ENCODE results near the gene MTM1.

Gene MTM1

DNA sequence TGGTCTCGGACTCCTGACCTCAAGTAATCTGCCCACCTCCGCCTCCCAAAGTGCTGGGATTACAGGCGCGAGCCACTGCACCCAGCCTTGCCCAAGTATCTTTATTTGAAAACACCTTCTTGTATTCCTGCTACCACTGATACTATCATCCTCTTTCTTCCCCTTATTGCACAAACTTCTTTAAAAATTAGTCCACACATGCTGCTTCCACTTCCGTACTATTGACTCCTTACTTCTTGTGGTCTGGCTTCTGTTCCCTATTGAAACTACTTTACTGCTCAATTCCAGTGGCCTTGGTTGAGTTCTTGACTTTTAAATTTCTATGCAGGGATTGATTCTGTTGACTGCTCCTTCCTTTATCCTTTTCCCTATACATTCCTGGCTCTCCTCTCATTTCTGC lies 38.8 kb downstream of the MTM1 start:
- Histone ChIP-seq H3K4me1 (ENCODE audit: control insufficient read depth, insufficient read depth, low read length) (no peaks in the 10 kb centered on the region; the same call in 1 of the 2 replicates), H3K27ac (ENCODE audit: extremely low read depth, low read depth, low read length) (no peak overlapping the region), H3K4me3 (ENCODE audit: low read depth, low read length) (no peak overlapping the region), H3K9me3 (ENCODE audit: control insufficient read depth, insufficient read depth, low read depth, low read length) (no peaks in the 10 kb centered on the region), H3K36me3 (ENCODE audit: control insufficient read depth in 2 of 2, insufficient read depth in 1 of 2, low read length in 2 of 2) (no peaks in the 10 kb centered on the region)
- POLR2A ChIA-PET: no interaction called here
- CTCF ChIA-PET: no interaction called here
- no peak for TF ChIP-seq HOXD13 (CRISPR knock-in tag; IDR thresholded peaks at IDR 0.05; ENCODE audit: borderline replicate concordance)
- TF ChIP-seq, protein P1, sequence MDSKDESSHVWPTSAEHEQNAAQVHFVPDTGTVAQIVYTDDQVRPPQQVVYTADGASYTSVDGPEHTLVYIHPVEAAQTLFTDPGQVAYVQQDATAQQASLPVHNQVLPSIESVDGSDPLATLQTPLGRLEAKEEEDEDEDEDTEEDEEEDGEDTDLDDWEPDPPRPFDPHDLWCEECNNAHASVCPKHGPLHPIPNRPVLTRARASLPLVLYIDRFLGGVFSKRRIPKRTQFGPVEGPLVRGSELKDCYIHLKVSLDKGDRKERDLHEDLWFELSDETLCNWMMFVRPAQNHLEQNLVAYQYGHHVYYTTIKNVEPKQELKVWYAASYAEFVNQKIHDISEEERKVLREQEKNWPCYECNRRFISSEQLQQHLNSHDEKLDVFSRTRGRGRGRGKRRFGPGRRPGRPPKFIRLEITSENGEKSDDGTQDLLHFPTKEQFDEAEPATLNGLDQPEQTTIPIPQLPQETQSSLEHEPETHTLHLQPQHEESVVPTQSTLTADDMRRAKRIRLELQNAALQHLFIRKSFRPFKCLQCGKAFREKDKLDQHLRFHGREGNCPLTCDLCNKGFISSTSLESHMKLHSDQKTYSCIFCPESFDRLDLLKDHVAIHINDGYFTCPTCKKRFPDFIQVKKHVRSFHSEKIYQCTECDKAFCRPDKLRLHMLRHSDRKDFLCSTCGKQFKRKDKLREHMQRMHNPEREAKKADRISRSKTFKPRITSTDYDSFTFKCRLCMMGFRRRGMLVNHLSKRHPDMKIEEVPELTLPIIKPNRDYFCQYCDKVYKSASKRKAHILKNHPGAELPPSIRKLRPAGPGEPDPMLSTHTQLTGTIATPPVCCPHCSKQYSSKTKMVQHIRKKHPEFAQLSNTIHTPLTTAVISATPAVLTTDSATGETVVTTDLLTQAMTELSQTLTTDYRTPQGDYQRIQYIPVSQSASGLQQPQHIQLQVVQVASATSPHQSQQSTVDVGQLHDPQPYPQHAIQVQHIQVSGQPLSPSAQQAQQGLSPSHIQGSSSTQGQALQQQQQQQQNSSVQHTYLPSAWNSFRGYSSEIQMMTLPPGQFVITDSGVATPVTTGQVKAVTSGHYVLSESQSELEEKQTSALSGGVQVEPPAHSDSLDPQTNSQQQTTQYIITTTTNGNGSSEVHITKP (tag by site-specific recombination; IDR thresholded peaks at IDR 0.05): no peak
- TF ChIP-seq ZNF121 (tag by site-specific recombination; IDR thresholded peaks at IDR 0.05): no peak
- no peak for TF ChIP-seq ZNF626 (tag by site-specific recombination; IDR thresholded peaks at IDR 0.05)
- TF ChIP-seq, protein P2, sequence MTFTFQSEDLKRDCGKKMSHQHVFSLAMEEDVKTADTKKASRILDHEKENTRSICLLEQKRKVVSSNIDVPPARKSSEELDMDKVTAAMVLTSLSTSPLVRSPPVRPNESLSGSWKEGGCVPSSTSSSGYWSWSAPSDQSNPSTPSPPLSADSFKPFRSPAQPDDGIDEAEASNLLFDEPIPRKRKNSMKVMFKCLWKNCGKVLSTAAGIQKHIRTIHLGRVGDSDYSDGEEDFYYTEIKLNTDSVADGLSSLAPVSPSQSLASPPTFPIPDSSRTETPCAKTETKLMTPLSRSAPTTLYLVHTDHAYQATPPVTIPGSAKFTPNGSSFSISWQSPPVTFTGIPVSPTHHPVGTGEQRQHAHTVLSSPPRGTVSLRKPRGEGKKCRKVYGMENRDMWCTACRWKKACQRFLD (tag by site-specific recombination; IDR thresholded peaks at IDR 0.05): no peak
- no peak for TF ChIP-seq ZBTB48 (tag by site-specific recombination; IDR thresholded peaks at IDR 0.05)
- no peak for TF ChIP-seq ZNF830 (tag by site-specific recombination; IDR thresholded peaks at IDR 0.05; ENCODE audit: low read depth)
- TF ChIP-seq ZNF549 (tag by site-specific recombination; IDR thresholded peaks at IDR 0.05): no peak
- TF ChIP-seq ZNF521 (tag by site-specific recombination; IDR thresholded peaks at IDR 0.05): no peak
- TF ChIP-seq, protein P3, sequence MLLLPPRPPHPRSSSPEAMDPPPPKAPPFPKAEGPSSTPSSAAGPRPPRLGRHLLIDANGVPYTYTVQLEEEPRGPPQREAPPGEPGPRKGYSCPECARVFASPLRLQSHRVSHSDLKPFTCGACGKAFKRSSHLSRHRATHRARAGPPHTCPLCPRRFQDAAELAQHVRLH (tag by site-specific recombination; IDR thresholded peaks at IDR 0.05): no peak
- TF ChIP-seq, protein P4, sequence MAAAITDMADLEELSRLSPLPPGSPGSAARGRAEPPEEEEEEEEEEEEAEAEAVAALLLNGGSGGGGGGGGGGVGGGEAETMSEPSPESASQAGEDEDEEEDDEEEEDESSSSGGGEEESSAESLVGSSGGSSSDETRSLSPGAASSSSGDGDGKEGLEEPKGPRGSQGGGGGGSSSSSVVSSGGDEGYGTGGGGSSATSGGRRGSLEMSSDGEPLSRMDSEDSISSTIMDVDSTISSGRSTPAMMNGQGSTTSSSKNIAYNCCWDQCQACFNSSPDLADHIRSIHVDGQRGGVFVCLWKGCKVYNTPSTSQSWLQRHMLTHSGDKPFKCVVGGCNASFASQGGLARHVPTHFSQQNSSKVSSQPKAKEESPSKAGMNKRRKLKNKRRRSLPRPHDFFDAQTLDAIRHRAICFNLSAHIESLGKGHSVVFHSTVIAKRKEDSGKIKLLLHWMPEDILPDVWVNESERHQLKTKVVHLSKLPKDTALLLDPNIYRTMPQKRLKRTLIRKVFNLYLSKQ (tag by site-specific recombination; IDR thresholded peaks at IDR 0.05; ENCODE audit: borderline replicate concordance): no peak
- no peak for TF ChIP-seq ZSCAN16 (tag by site-specific recombination; IDR thresholded peaks at IDR 0.05)
- TF ChIP-seq, protein P5, sequence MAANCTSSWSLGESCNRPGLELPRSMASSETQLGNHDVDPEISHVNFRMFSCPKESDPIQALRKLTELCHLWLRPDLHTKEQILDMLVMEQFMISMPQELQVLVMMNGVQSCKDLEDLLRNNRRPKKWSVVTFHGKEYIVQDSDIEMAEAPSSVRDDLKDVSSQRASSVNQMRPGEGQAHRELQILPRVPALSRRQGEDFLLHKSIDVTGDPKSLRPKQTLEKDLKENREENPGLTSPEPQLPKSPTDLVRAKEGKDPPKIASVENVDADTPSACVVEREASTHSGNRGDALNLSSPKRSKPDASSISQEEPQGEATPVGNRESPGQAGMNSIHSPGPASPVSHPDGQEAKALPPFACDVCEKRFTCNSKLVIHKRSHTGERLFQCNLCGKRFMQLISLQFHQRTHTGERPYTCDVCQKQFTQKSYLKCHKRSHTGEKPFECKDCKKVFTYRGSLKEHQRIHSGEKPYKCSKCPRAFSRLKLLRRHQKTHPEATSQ (tag by site-specific recombination; IDR thresholded peaks at IDR 0.05): no peak
- TF ChIP-seq ZFHX2 (tag by site-specific recombination; conservative IDR thresholded peaks at IDR 0.05): no peak
- TF ChIP-seq ZNF585B (tag by site-specific recombination; IDR thresholded peaks at IDR 0.05): no peak
- TF ChIP-seq, protein P6, sequence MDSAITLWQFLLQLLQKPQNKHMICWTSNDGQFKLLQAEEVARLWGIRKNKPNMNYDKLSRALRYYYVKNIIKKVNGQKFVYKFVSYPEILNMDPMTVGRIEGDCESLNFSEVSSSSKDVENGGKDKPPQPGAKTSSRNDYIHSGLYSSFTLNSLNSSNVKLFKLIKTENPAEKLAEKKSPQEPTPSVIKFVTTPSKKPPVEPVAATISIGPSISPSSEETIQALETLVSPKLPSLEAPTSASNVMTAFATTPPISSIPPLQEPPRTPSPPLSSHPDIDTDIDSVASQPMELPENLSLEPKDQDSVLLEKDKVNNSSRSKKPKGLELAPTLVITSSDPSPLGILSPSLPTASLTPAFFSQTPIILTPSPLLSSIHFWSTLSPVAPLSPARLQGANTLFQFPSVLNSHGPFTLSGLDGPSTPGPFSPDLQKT (IDR thresholded peaks at IDR 0.05; ENCODE audit: borderline replicate concordance, low read depth, low read length): no peak
- TF ChIP-seq ZNF629 (tag by site-specific recombination; IDR thresholded peaks at IDR 0.05): no peak
